ENCODE results near the gene AKNA.
"Not testable (repeated sequence)": the region's sequence is repeated elsewhere in the genome, so short reads cannot be mapped to it uniquely, and the experiment has no call there.

Gene AKNA

DNA sequence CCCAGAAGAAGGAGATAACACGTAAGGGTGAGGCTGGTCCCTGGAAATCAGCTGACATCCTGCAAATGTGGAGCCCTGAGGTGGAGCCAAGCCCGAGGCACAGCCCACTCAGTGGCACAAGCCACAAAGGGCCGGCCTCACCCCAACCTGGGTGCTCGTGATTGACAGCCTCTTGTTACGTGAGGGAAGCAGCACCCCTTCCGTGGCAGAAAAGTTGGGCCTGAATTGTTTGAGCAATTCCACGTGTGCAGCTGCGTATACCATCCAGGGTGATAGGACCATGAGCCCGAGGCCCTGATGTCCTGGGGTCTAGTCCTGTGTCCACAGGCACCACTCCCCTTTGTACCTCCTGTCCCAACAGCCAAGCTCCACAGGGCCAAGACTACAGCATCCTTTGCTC, 53.3 kb downstream of the AKNA start:
- no peak for DNase-seq

- DNase-seq = not testable (repeated sequence)
Measured at GRCh38 chr9:114333718-114334117, 54.1 kb downstream of the AKNA start.

DNA sequence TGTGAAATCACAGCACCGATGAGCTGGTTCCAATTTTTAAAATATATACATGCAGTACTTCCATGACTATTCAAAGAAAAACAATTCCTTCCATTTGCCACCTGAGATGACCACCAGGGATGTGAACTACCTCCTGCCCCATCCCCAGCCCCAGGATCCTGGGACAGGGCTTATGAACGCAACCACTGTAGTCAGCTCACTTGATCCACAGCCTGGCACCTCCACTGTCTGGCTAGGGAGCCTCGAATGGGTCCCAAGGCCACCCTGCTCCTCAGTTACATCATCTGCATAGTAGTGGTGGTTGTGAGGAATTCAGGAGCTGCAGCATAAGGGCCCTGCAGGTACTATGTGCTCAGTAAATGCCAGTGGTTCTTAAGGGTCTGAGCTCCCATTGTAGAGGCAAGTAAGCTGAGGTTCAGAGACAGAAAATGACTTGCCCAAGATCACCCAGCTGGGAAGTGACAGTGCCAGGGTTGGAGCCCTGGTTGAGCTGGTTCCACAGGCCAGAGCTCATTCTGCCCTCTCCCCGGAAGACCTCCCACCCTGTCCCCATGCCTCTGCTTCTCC, 55.2 kb downstream of the AKNA start:
- not testable (repeated sequence) for DNase-seq

GRCh38 chr9:114331229-114332195, 56.3 kb downstream of the AKNA start:
- not testable (repeated sequence) for DNase-seq

DNA sequence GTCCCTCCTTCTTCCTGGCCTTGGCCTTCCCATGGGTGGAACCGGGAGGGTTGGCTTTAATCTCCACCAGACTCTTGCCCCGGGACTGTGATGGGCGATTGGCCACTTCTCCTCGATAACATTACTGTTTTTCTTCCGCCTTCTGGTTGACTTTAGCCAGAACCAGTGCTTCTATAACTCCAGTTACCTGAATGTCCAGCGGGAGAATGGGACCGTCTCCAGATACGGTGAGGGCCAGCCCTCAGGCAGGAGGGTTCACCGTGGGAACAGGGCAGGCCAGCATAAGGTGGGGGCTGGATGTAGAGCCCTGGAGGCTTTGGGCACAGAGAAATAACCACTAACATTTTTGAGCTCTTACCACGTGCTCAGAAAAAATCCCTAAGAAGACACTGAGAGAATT, 57.1 kb downstream of the AKNA start:
- no peak for DNase-seq

DNA sequence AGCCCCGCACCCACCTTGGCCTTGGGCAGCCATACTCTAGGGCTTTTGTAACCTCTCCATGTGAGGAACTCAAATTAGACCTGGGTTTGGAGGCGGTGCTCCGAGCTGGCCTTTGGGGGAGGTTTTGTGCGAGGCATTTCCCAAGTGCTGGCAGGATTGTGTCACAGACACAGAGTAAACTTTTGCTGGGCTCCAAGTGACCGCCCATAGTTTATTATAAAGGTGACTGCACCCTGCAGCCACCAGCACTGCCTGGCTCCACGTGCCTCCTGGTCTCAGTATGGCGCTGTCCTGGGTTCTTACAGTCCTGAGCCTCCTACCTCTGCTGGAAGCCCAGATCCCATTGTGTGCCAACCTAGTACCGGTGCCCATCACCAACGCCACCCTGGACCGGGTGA, 58.2 kb downstream of the AKNA start, which contains the start of gene ORM2:
TSS of gene ORM2 (plus strand) at position 245 of the 398 bp plus-strand sequence. CDS start at position 281, 36 bp downstream.
- DNase-seq = not testable (repeated sequence)

DNA sequence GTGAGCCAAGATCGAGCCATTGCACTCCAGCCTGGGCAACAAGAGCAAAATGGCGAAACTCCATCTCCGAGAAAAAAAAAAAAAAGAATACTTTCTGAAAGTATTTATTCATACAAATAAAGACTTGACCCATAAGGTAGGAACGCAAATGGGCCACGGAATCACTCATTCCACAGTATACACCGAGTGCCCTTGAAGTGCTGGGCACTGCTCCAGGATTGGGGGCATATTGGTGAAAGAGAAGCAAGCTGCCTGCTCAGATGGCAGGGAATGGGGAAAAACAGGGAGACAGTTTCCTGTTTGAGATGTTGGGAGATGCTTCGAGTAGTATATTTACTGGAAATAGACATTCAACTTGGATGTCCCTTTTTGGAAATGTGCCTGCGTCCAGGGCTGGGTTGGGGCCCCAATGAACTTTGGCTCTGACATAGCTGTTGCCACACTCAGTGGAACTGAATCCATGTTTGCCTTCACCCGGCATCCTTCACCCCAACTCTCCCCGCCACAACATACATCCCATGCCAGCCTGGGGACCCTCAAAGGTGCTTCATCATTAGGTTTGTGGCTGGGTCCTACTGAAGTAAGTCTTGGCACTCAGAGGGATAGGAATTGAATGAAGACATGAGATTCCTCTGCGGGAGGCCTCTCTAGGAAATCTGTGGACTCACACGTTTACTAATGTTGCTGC, 58.7 kb downstream of the AKNA start:
- not testable (repeated sequence) for DNase-seq

DNA sequence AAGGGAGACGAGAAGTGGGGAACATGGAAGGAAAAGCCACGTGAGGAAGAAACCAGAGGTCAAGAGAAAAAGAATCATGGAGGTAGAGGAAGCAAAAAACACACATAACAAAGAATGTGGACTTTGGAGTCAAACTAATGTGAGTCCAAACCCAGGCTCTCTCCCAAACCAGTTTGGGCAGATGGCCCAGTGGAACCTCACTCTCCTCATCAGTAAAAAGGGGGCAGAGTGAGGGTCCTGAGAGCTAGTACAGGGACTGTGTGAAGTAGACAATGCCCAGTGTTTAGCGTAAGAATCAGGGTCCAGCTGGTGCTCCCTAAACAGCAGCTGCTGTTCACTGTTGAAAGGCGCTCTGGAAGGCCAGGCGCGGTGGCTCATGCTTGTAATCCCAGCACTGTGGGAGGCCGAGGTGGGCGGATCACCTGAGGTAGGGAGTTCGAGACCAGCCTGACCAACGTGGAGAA, 59.4 kb downstream of the AKNA start:
- DNase-seq = not testable (repeated sequence)

- DNase-seq = no peak
Measured at GRCh38 chr9:114327749-114328148, 60.0 kb downstream of the AKNA start.

GRCh38 chr9:114325684-114326254, 62.0 kb downstream of the AKNA start:
- DNase-seq = not testable (repeated sequence)

DNA sequence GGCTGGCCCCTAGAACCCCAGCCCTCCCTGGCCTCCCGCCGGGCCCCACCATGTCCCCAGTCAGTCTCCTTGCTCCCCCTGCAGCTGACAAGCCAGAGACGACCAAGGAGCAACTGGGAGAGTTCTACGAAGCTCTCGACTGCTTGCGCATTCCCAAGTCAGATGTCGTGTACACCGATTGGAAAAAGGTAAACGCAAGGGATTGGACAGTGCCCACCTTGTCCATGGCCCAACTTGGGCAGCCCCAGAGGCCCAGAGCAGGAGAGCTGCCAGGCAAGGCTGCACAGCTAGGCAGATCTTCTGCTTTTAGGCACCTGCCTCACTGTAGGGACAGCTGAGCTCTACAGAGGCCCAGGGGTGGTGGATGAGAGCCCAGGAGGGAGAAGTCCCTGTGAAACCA, 62.8 kb downstream of the AKNA start:
- DNase-seq = not testable (repeated sequence)

DNA sequence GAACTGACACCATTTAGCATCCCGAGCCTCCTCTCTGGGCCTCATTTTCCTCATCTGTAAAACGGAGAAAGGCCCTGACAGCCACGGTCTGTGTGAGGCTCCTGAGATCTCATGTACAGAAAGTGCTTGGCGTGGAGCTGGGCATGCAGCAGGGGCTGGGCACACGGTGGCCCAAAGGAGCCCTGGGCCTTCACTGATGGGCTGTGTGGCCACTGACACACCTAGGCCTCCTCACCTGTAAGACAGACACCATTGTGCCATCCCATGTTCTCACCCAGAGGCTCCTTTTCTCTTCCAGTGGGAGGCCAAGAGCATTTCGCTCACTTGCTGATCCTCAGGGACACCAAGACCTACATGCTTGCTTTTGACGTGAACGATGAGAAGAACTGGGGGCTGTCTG, 63.3 kb downstream of the AKNA start:
- DNase-seq = no peak

GRCh38 chr9:114323849-114324248, 63.9 kb downstream of the AKNA start:
- DNase-seq = not testable (repeated sequence)

DNA sequence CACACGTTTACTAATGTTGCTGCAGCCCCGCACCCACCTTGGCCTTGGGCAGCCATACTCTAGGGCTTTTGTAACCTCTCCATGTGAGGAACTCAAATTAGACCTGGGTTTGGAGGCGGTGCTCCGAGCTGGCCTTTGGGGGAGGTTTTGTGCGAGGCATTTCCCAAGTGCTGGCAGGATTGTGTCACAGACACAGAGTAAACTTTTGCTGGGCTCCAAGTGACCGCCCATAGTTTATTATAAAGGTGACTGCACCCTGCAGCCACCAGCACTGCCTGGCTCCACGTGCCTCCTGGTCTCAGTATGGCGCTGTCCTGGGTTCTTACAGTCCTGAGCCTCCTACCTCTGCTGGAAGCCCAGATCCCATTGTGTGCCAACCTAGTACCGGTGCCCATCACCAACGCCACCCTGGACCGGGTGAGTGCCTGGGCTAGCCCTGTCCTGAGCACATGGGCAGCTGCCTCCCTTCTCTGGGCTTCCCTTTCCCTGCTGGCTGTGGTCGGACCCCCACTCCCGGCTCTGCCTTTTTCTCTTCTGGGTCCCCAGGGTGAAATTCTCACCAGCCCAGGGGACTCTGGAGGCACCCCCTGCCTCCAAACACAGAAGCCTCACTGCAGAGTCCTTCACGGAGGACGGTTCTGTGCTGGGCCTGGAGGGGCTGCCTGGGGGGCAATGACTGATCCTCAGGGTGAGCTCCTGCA, 64.8 kb downstream of the AKNA start, which contains the start of gene ORM1:
TSS of gene ORM1 (plus strand) at position 268 of the 701 bp plus-strand sequence. CDS start at position 304, 36 bp downstream.
- not testable (repeated sequence) for DNase-seq

- DNase-seq = not testable (repeated sequence)
Measured at GRCh38 chr9:114322160-114322818, 65.5 kb downstream of the AKNA start.

- no peak for DNase-seq
Measured at GRCh38 chr9:114321759-114322158, 66.0 kb downstream of the AKNA start.

GRCh38 chr9:114320710-114321109, 67.1 kb downstream of the AKNA start:
- not testable (repeated sequence) for DNase-seq

- peak in 2 of 3 experiments; percentile 43 to 75 for DNase-seq
Measured at GRCh38 chr9:114319147-114319546, 68.6 kb downstream of the AKNA start.

DNA sequence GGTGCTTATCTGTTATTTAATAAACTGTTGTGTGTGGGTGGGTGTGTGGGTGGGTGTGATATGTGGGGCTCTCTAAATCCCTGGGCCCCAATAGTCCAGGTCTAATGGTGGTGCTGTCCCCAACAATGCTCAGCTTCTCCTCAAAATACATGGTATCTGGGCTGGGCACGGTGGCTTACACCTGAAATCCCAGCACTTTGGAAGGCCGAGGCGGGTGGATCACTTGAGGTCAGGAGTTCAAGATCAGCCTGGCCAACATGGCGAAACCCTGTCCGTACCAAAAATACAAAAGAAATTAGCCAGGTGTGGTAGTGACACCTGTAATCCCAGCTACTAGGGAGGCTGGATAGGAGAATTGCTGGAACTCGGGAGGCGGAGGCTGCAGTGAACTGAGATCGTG, 69.4 kb downstream of the AKNA start:
- DNase-seq = no peak

- DNase-seq = no peak
Measured at GRCh38 chr9:114317665-114318357, 70.0 kb downstream of the AKNA start.
